ENCODE data around the gene TREX2. TPM values are rescaled to one million over a fixed set of nuclear protein-coding genes. Genes with fewer than 3 reads are reported as not detected.

Gene TREX2
- total RNA-seq, 4 donors from 2014 or later = 1.1 to 3.1 (median 3.0) TPM; not detected in 1

- no peak for TF ChIP-seq CTCF (IDR thresholded peaks at IDR 0.05)
- TF ChIP-seq POLR2A (IDR thresholded peaks at IDR 0.05) = no peak
- Histone ChIP-seq H3K4me3 (no peak overlapping the region), H3K9me3 (peaks cover 0 to 5% (median 0%) of the 10 kb centered on the region in 4 donors), H3K27ac (no peak overlapping the region), H3K36me3 (no peaks in the 10 kb centered on the region), H3K4me1 (no peaks in the 10 kb centered on the region), H3K27me3 (no peaks in the 10 kb centered on the region)
- DNase-seq = no peak
Observed at GRCh38 chrX:153433781-153434285, 12.0 kb downstream of the TREX2 start.

GRCh38 chrX:153433161-153433680 is 12.6 kb downstream of the TREX2 start:
- no peak for DNase-seq
- Histone ChIP-seq H3K36me3 (no peaks in the 10 kb centered on the region), H3K27ac (no peak overlapping the region), H3K4me1 (no peaks in the 10 kb centered on the region), H3K4me3 (no peak overlapping the region), H3K27me3 (no peaks in the 10 kb centered on the region), H3K9me3 (peaks cover 0 to 5% (median 0%) of the 10 kb centered on the region in 4 donors)
- TF ChIP-seq POLR2A (IDR thresholded peaks at IDR 0.05) (no peak), CTCF (IDR thresholded peaks at IDR 0.05) (no peak)

- Histone ChIP-seq H3K4me1 (no peaks in the 10 kb centered on the region), H3K27ac (no peak overlapping the region), H3K36me3 (no peaks in the 10 kb centered on the region), H3K27me3 (no peaks in the 10 kb centered on the region), H3K9me3 (peaks cover 0 to 5% (median 0%) of the 10 kb centered on the region in 4 donors), H3K4me3 (no peak overlapping the region)
- no peak for TF ChIP-seq CTCF (IDR thresholded peaks at IDR 0.05)
- TF ChIP-seq POLR2A (IDR thresholded peaks at IDR 0.05) = no peak
- DNase-seq = no peak
Observed at GRCh38 chrX:153430796-153431195, 15.1 kb downstream of the TREX2 start.

GRCh38 chrX:153426204-153426603 is 19.7 kb downstream of the TREX2 start:
- Histone ChIP-seq H3K36me3 (no peaks in the 10 kb centered on the region), H3K4me3 (no peak overlapping the region), H3K9me3 (peaks cover 0 to 5% (median 0%) of the 10 kb centered on the region in 4 donors), H3K4me1 (no peaks in the 10 kb centered on the region), H3K27me3 (no peaks in the 10 kb centered on the region), H3K27ac (no peak overlapping the region)
- DNase-seq = no peak
- no peak for TF ChIP-seq CTCF (IDR thresholded peaks at IDR 0.05)
- no peak for TF ChIP-seq POLR2A (IDR thresholded peaks at IDR 0.05)

- peak in 1 of 3 donors; percentile 38 for DNase-seq
- no peak overlapping the region for H3K27ac ChIP-seq
- H3K27me3 ChIP-seq = no peaks in the 10 kb centered on the region
- TF ChIP-seq POLR2A (IDR thresholded peaks at IDR 0.05) (no peak), CTCF (IDR thresholded peaks at IDR 0.05) (no peak)
- no peaks in the 10 kb centered on the region for H3K36me3 ChIP-seq
- no peak overlapping the region for H3K4me3 ChIP-seq
- H3K4me1 ChIP-seq = no peaks in the 10 kb centered on the region
- no peaks in the 10 kb centered on the region for H3K9me3 ChIP-seq
Observed at GRCh38 chrX:153423652-153424051, 22.2 kb downstream of the TREX2 start.

All from Peyer's patch (tissue), 4 donors.